Activated naive CD8-positive, alpha-beta T cell treated with anti-CD3 and anti-CD28 coated beads, Interleukin-2, amount 10 ng/mL, durations not matched to agents 7 days and 5 days (primary cell): ENCODE results near the gene CRACDL. TPM values are rescaled to one million over a fixed set of nuclear protein-coding genes. Genes with fewer than 3 reads are reported as not detected.

Experiments
- ATAC-seq: fragments of 150-1000 bp; cut with Tn5 transposase; one replicate; pipeline ENCODE4 v1.10.0; 2021; ENCODE audit warnings: low read depth, moderate library complexity
- POLR2A ChIA-PET: fragments of 350-600 bp; sonication (Branson Sonifier 250); formaldehyde crosslinking; loops from one replicate; lab custom pipeline; 2021; ENCODE audit warnings: antibody characterized with exemption; lab: Charles Lee
- DNase-seq: peaks from one replicate; pipeline ENCODE4 v3.0.0; 2021
- H3K27ac Mint-ChIP-seq: one replicate; pipeline ENCODE4 v1.8.0; 2022; ENCODE audit warnings: mild to moderate bottlenecking, mixed read lengths
- H3K27me3 Mint-ChIP-seq: one replicate; pipeline ENCODE4 v1.8.0; 2022; ENCODE audit warnings: mild to moderate bottlenecking, moderate library complexity, mixed read lengths
- H3K36me3 Mint-ChIP-seq: one replicate; pipeline ENCODE4 v1.8.0; 2021; ENCODE audit warnings: mild to moderate bottlenecking, mixed read lengths
- H3K4me1 Mint-ChIP-seq: one replicate; pipeline ENCODE4 v1.8.0; 2021; ENCODE audit warnings: mixed read lengths
- H3K4me3 Mint-ChIP-seq: one replicate; pipeline ENCODE4 v1.8.0; 2022; ENCODE audit warnings: mild to moderate bottlenecking, moderate library complexity, mixed read lengths
- H3K9me3 Mint-ChIP-seq: one replicate; pipeline ENCODE4 v1.8.0; 2021; ENCODE audit warnings: mixed read lengths
- total RNA-seq, 2 experiments: library from RNA; stranded (reverse); gene quantifications; one replicate each; pipeline ENCODE4 v1.2.3, GENCODE V29; 2021

Gene CRACDL
- total RNA-seq, 2 experiments from 2014 or later, result 0.61 to 2.3 TPM

- POLR2A ChIA-PET, result no interaction called here
- no peak overlapping the region for H3K4me3 Mint-ChIP-seq
- no peaks in the 10 kb centered on the region for H3K27me3 Mint-ChIP-seq
- ATAC-seq (no peak), DNase-seq (no peak)
- peaks cover 12% of the 10 kb centered on the region for H3K36me3 Mint-ChIP-seq
- H3K27ac Mint-ChIP-seq, result no peak overlapping the region
- peaks cover 18% of the 10 kb centered on the region for H3K4me1 Mint-ChIP-seq
- peaks cover 10% of the 10 kb centered on the region for H3K9me3 Mint-ChIP-seq
Measured at GRCh38 chr2:98750593-98751282, 185.3 kb downstream of the CRACDL start.

- ATAC-seq (no peak), DNase-seq (no peak)
- Mint-ChIP-seq H3K27me3 (no peaks in the 10 kb centered on the region), H3K36me3 (peaks cover 11% of the 10 kb centered on the region), H3K4me1 (peaks cover 26% of the 10 kb centered on the region), H3K4me3 (no peak overlapping the region), H3K27ac (no peak overlapping the region), H3K9me3 (peaks cover 12% of the 10 kb centered on the region)
- POLR2A ChIA-PET, result interaction anchor here (2.4 kb wide), 1 partner anchor 18 kb away, joined by 8 read pairs; the partner anchor contains the start of gene MGAT4A
Measured at GRCh38 chr2:98749066-98749450, 187.0 kb downstream of the CRACDL start.

DNA sequence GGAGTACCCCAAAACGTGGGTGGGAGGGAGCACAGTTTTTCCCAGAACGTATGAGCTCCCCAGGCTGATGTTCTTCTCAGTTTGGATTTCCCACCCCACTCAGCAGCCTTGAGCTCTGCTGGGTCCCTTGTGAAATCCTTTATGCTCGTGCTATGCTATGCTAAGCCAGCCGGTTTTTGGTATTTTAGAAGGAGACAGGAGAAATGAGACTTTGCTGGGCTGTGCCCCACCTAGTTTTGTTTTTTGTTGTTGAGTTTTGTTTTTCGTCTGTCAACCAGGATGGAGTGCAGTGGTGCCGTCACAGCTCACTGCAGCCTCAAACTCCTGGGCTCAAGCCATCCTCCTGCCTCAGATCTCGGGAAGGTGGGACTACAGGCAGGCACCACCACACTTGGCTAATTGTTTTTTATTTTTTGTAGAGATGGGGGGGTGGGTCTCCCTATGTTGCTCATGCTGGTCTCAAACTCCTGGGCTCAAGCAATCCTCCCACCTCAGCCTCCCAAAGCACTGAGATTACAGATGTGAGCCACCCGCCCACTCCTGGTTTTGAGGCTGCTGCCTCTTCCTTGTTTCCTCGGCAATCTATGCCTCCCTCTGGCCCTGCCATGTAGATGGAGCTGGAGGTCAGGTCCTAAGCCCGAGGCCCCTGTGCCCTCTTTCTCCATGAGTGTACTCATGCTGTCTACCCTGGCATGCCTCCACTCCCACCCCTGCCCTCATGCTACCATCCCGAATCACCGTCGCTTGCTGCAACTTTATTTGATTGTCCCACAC lies 187.5 kb downstream of the CRACDL start:
- Mint-ChIP-seq H3K9me3 (peaks cover 12% of the 10 kb centered on the region), H3K36me3 (peaks cover 11% of the 10 kb centered on the region)
- no peak for ATAC-seq

DNA sequence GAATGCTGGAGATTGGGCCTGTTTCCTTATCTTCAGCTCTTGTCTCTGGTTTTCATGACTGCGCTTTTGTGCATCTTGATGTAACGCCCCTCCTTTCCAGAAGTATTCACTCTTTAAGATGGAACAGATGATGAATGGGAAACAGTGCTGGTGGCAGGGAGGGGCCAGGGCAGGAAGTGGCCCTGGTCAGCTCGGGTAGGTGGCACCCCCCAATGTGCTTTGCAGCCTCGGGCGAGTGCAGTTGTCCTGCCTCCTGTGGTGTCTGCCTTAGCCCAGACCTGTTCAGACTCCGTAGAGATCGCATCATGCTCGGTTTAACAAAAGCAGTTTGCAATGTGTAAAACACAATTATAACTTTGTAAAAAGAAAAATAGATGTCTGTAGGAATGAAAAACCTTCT lies 188.1 kb downstream of the CRACDL start:
- H3K27me3 Mint-ChIP-seq, result no peaks in the 10 kb centered on the region
- peaks cover 29% of the 10 kb centered on the region for H3K4me1 Mint-ChIP-seq
- no peak for DNase-seq
- POLR2A ChIA-PET, result interaction anchor here (1.4 to 2.4 kb wide), 3 partner anchors 10 to 23 kb away, joined by 4 to 8 read pairs (median 8); partner anchors contain the start of gene MGAT4A
- H3K36me3 Mint-ChIP-seq, result peaks cover 11% of the 10 kb centered on the region
- no peak overlapping the region for H3K27ac Mint-ChIP-seq
- peaks cover 9% of the 10 kb centered on the region for H3K9me3 Mint-ChIP-seq
- ATAC-seq, result no peak
- H3K4me3 Mint-ChIP-seq, result no peak overlapping the region

More for the DNA sequence above, 187.5 kb downstream of the CRACDL start:
- Mint-ChIP-seq H3K4me1 (peaks cover 29% of the 10 kb centered on the region), H3K27ac (no peak overlapping the region), H3K4me3 (no peak overlapping the region), H3K27me3 (no peaks in the 10 kb centered on the region)
- no peak for DNase-seq
- POLR2A ChIA-PET, result interaction anchor here (1.5 to 2.4 kb wide), 2 partner anchors 9 to 18 kb away, joined by 8 read pairs; partner anchors contain the start of gene MGAT4A

GRCh38 chr2:98746426-98746825 lies 189.6 kb downstream of the CRACDL start:
- Mint-ChIP-seq H3K4me3 (no peak overlapping the region), H3K36me3 (peaks cover 8% of the 10 kb centered on the region), H3K27ac (no peak overlapping the region), H3K4me1 (peaks cover 33% of the 10 kb centered on the region), H3K9me3 (peaks cover 5% of the 10 kb centered on the region), H3K27me3 (no peaks in the 10 kb centered on the region)
- ATAC-seq (no peak), DNase-seq (no peak)
- POLR2A ChIA-PET, result interaction anchor here (1.0 kb wide), 1 partner anchor 12 kb away, joined by 3 read pairs; no protein-coding TSS in a partner anchor

- DNase-seq, result no peak
- Mint-ChIP-seq H3K27me3 (no peaks in the 10 kb centered on the region), H3K4me3 (no peak overlapping the region), H3K27ac (no peak overlapping the region), H3K36me3 (peaks cover 6% of the 10 kb centered on the region), H3K4me1 (peaks cover 30% of the 10 kb centered on the region), H3K9me3 (peaks cover 2% of the 10 kb centered on the region)
- POLR2A ChIA-PET, result interaction anchor here (1.6 kb wide), 1 partner anchor 12 kb away, joined by 3 read pairs; no protein-coding TSS in a partner anchor
- no peak for ATAC-seq
Measured at GRCh38 chr2:98744595-98744994, 191.4 kb downstream of the CRACDL start.

Other genes starting within 250 kb of the CRACDL start
- 100 to 1,000 TPM; 124 to 152 TPM for gene MGAT4A, start 205.1 kb downstream of the CRACDL start, total RNA-seq
- 1 to 10 TPM; 2.3 TPM for gene C2orf15, start 205.5 kb upstream of the CRACDL start, total RNA-seq
- gene TSGA10, start 218.7 kb upstream of the CRACDL start, total RNA-seq, result 10 to 100 TPM in 1 of 2 experiments, 1 to 10 TPM in 1; 8.0 to 11.1 TPM
- 10 to 100 TPM; 10.1 to 12.1 TPM for gene LIPT1, start 218.7 kb upstream of the CRACDL start, total RNA-seq
- gene MITD1, start 244.8 kb upstream of the CRACDL start, total RNA-seq, result 10 to 100 TPM; 68.8 to 69.4 TPM
- gene MRPL30, start 245.0 kb upstream of the CRACDL start, total RNA-seq, result 10 to 100 TPM; 22.2 to 26.5 TPM